ENCODE data around the gene CALM1. TPM values are rescaled to one million over a fixed set of nuclear protein-coding genes. Genes with fewer than 3 reads are reported as not detected.
A peak's percentile ranks its signal among the peaks of the same experiment; 100 is the strongest.

The CALM1 gene
- total RNA-seq, 1 experiment from 2014 or later, result 350 TPM

GRCh38 chr14:90442388-90442787 lies 45.6 kb downstream of the CALM1 start:
- no peak for DNase-seq (ENCODE audit: low read depth)

GRCh38 chr14:90443161-90444076 lies 46.6 kb downstream of the CALM1 start:
- no peak for DNase-seq (ENCODE audit: low read depth)

- DNase-seq (ENCODE audit: low read depth), result peak; percentile 55
Measured at GRCh38 chr14:90444077-90444696, 47.4 kb downstream of the CALM1 start.

- DNase-seq (ENCODE audit: low read depth), result no peak
Measured at GRCh38 chr14:90445011-90445410, 48.2 kb downstream of the CALM1 start.

DNA sequence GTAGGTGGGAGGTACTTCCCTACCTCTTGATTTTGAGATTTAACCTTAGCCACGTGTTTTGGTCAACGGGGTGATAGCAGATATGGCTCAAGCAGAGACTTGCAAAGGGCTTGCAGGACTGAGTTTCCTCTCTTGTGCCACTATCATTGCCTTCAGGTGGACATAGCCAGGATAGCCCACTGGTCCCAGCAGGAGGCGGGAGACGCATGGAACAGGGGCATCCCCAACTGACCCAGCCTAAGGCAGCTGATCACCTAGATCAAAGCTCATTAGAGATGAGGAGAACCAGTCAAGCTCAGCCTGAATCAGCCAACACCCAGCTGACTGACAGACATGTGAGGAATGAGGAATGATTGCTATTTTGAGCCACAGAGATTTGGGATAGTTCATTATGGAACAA lies 49.6 kb downstream of the CALM1 start:
- DNase-seq (ENCODE audit: low read depth), result no peak

DNA sequence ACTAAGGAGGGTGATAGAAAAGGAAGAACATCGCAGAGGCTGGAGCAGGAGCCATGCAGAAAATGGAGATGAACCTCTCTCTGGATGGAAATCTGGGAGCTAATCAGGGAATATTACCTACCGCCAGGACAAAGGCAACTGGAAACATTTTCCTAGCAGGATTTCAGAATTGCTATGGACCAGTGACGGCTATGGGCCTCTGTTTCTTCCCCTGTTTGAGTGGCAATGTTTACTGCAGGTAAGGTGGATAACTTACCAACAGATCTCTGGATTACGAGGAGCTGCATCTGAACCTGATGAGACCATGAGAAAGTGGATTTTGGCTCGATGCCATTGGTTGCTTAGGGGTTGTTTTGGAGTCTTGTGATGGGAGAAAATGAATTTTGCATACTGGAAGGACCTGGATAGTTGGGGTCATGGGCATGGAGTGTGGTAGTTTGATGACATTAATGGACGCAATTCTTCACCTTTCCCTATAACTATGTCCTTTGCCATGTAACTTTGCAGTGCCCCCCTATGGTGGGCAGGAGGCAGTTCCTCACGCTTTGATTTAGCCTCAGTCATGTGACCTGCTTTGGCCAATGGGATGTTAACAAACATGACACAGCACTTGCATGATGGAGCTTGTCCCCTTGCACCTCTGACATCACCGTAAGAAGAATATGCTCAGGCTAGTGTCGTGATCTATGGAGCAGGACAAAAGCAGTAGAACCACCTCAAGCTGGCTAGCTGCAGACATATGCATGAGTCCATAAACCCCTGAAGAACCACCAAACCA lies 51.1 kb downstream of the CALM1 start:
- no peak for DNase-seq (ENCODE audit: low read depth)

GRCh38 chr14:90449411-90449810 lies 52.6 kb downstream of the CALM1 start:
- no peak for DNase-seq (ENCODE audit: low read depth)

- no peak for DNase-seq (ENCODE audit: low read depth)
Measured at GRCh38 chr14:90450151-90450550, 53.3 kb downstream of the CALM1 start.

DNA sequence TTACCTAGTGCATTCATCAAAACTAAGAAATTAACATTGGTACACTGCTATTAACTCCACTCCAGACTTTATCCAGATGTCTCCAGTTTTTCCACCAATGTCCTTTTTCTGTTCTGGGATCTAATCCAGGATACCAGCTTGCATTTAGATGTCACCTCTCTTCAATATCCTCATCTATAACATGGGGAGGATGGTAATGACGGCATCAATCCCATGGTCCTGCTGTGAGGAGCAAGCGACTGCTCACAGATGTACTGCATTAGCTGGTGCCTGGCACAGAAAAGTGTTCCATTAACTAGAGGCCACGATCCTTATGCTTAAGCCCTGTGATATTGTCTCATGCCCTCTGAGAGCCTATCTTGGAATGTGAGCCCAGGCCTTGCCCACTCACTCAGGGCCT lies 53.8 kb downstream of the CALM1 start:
- no peak for DNase-seq (ENCODE audit: low read depth)

- no peak for DNase-seq (ENCODE audit: low read depth)
Measured at GRCh38 chr14:90451443-90451842, 54.6 kb downstream of the CALM1 start.

GRCh38 chr14:90451961-90452360 lies 55.1 kb downstream of the CALM1 start:
- no peak for DNase-seq (ENCODE audit: low read depth)

DNA sequence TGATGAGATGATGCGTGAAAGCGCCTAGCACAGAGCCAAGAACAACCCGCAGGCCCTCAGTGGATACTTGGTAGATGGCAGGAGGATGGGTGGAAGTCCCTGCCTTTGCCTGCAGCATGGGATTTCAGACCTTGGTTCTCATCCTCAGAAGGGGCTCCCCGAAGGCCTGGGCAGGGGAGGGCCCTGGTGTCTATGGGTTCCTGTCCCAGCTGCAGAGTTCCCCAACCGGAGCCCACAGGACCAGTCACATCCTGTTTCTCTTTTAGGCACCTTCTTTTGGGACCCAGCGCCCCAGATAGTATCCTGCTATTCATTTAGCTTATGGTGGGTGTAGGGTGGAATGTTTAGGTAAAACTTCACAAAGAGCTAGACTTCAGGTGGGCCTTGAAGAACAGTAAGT lies 55.5 kb downstream of the CALM1 start:
- DNase-seq (ENCODE audit: low read depth), result no peak

GRCh38 chr14:90453401-90453951 lies 56.6 kb downstream of the CALM1 start:
- no peak for DNase-seq (ENCODE audit: low read depth)

DNA sequence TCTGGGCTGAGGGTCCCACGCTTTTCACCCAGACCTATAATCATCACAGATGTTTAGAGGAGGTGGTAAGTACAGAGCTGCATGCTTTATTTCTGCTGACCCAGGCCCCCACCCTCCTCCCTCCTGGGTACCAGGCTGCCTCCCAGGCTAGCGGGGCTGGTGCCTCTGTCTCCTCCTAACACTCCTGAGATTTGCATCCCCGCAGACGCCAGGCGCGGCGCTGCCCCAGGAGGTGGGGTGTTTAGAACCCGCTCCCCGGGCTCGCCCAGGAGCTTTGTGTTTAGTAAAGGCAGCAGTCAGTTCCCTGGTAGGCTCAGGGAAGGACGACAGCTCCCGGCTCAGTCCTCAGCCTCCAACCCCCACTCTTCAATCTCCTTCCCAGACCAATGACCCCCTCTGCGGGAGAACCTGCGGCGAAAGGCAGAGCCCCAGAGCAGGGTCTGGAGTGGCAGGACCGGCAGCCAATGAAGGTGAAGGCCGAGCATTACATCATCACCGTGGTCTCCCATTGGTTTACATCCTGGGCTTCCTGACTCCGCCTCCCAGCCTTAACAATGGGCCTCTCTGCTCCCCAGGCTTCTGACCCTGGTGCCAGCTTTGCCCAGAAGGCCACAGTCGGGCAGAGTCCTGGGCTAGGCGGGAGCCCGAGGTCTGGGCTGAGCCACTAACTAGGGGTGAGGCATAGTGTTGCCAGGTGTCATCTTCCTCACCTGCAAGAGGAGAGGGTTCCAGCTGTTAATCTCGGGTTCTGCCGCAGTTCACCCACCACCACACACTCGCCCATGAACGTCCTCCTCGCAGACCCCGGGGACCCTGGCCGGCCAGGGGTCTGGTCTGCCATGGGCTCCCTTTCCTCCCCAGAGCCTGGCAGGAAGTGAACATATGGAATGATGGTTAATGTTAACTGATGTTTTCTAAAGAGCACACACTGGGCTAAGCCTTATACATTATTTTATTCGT lies 57.5 kb downstream of the CALM1 start:
- DNase-seq (ENCODE audit: low read depth), result peak; percentile 47

- DNase-seq (ENCODE audit: low read depth), result no peak
Measured at GRCh38 chr14:90455100-90455571, 58.3 kb downstream of the CALM1 start.

DNA sequence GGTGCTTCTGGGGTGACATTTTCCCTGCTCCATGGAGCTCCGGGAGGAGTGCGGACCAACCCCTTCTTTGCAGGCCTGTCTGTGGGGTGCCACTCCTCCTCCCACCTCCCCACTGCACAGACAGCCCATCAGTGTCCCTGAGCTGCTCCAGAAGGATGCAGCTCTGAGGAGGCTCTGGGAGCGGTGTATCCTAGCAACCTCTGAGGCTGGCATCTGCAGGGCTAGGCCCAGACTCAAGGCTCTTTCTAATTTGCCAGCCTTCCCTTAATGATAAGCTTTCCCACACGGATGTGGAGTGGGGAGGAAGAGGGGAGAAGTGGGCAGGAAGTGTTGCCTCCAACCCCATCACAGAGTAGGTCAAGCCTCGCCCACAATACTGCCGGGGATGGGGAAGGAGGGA lies 59.7 kb downstream of the CALM1 start:
- no peak for DNase-seq (ENCODE audit: low read depth)

DNA sequence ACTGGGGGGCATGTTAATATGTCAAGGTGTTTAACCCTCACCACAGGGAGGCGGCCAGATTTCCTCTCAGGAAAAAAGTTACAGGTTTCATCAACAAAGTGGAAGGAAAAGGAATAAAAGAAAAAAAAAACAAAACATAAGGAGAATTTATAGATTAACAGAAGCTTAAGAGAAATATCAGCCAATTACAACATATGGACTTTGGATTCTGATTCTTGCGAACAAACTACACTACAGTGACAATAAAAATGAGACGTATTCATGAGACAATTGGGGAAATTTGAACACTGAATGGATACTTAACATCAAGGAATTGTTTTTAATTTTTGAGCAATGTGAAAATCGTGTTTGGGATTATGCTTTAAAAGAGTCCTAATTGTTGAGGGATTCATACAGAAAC lies 60.4 kb downstream of the CALM1 start:
- no peak for DNase-seq (ENCODE audit: low read depth)
